Small intestine (tissue), 7 donors: ENCODE data around the gene TSGA10IP. TPM values are rescaled to one million over a fixed set of nuclear protein-coding genes. Genes with fewer than 3 reads are reported as not detected.

ENCODE experiments used
- DNase-seq, 2 donors: peaks; one replicate each; pipeline versions ENCODE4 v3.0.0 to v3.0.0-alpha.2; 2013
- FAIRE-seq: peaks from 2 replicates; lab custom pipeline; 2012; peaks lifted over from hg19 to GRCh38; lab: Jason Lieb, UNC
- H3K27ac ChIP-seq, 3 donors: one replicate each; pipeline ENCODE4 v1.5.1; 2013; ENCODE audit warnings: low read length in 2 of 3, mild to moderate bottlenecking in 2 of 3, control low read depth in 1 of 3, inconsistent platforms in 1 of 3, low read depth in 1 of 3, moderate library complexity in 1 of 3
- H3K27me3 ChIP-seq, 3 donors: one replicate each; pipeline ENCODE4 v1.6.1; 2013; ENCODE audit warnings: low read length in 3 of 3, inconsistent platforms in 1 of 3; ENCODE audit not compliant: control insufficient read depth in 3 of 3, insufficient read depth in 3 of 3
- H3K36me3 ChIP-seq, 3 donors: one replicate each; pipeline ENCODE4 v1.6.1; 2013; ENCODE audit warnings: low read length in 3 of 3, inconsistent platforms in 1 of 3, low read depth in 1 of 3, mild to moderate bottlenecking in 1 of 3, moderate library complexity in 1 of 3; ENCODE audit not compliant: control insufficient read depth in 3 of 3, insufficient read depth in 2 of 3
- H3K4me1 ChIP-seq, 3 donors: one replicate each; pipeline ENCODE4 v1.6.1; 2013; ENCODE audit warnings: low read length in 2 of 3, inconsistent platforms in 1 of 3, low read depth in 1 of 3, mild to moderate bottlenecking in 1 of 3, moderate library complexity in 1 of 3; ENCODE audit not compliant: control insufficient read depth in 3 of 3, insufficient read depth in 2 of 3
- H3K4me3 ChIP-seq, 3 donors: one replicate each; pipeline ENCODE4 v1.5.1; 2013; ENCODE audit warnings: low read length in 3 of 3, control low read depth in 1 of 3, inconsistent platforms in 1 of 3, low read depth in 1 of 3, mild to moderate bottlenecking in 1 of 3, moderate library complexity in 1 of 3
- H3K9me3 ChIP-seq, 2 donors: one replicate each; pipeline ENCODE4 v1.6.1; 2013; ENCODE audit warnings: low read depth in 1 of 2, low read length in 1 of 2; ENCODE audit not compliant: control insufficient read depth in 2 of 2, insufficient read depth in 1 of 2
- WGBS, 3 donors: extraction: QIAGEN DNeasy Blood & Tissue Kit; methylation state at CpG; one replicate each; pipeline ENCODE4 v1.1.7; 2013; 5-methylcytosine and 5-hydroxymethylcytosine counted together
- polyA plus RNA-seq, 4 donors: library from polyadenylated mRNA; stranded (reverse) in 3 of 4; unstranded in 1 of 4; fragments of 200-250 nt in 3 of 4; fragments of 120-200 nt in 1 of 4; gene quantifications; one replicate each; pipeline versions ENCODE4 v1.2.1 to v1.2.3, GENCODE V29; 2013
- donor health status: healthy with polysubstance abuse.
- donor health status: control.
- donor health status: control.
- donor health status: Bipolar disorder and iron deficiency.
- donor health status: healthy.

TSGA10IP gene
- polyA plus RNA-seq, 4 donors: 0.07 TPM; not detected in 3

- no peak overlapping the region for H3K27ac ChIP-seq
- peaks cover 0 to 17% (median 0%) of the 10 kb centered on the region in 3 donors for H3K27me3 ChIP-seq
These were observed 12.7 kb upstream of the TSGA10IP start for GRCh38 chr11:65932558-65932919.

GRCh38 chr11:65934014-65934413 is 11.3 kb upstream of the TSGA10IP start:
- Histone ChIP-seq H3K4me1 (no peaks in the 10 kb centered on the region), H3K9me3 (peaks cover 0 to 4% of the 10 kb centered on the region in 2 donors), H3K27ac (no peak overlapping the region), H3K27me3 (peaks cover 0 to 17% (median 0%) of the 10 kb centered on the region in 3 donors), H3K36me3 (no peaks in the 10 kb centered on the region), H3K4me3 (no peak overlapping the region)
- no peak for DNase-seq
- no peak for FAIRE-seq
- WGBS, 3 donors: 60 to 81% (median 78%) methylated on average over 3 to 4 of the region's 4 CpGs

More at GRCh38 chr11:65932558-65932919, 12.7 kb upstream of the TSGA10IP start:
- H3K9me3 ChIP-seq: peaks cover 0 to 4% of the 10 kb centered on the region in 2 donors
- no peaks in the 10 kb centered on the region for H3K4me1 ChIP-seq
- FAIRE-seq: no peak
- WGBS, 3 donors: 25 to 43% (median 40%) methylated on average over 9 of the region's 9 CpGs
- no peak overlapping the region for H3K4me3 ChIP-seq
- DNase-seq: no peak
- no peaks in the 10 kb centered on the region for H3K36me3 ChIP-seq

- Histone ChIP-seq H3K36me3 (no peaks in the 10 kb centered on the region), H3K27ac (no peak overlapping the region), H3K9me3 (peaks cover 0 to under 1% of the 10 kb centered on the region in 2 donors), H3K4me1 (no peaks in the 10 kb centered on the region), H3K27me3 (peaks cover 0 to 14% (median 0%) of the 10 kb centered on the region in 3 donors), H3K4me3 (no peak overlapping the region)
- DNase-seq (no peak), FAIRE-seq (no peak)
- WGBS, 3 donors: 47 to 65% (median 53%) methylated on average over 4 of the region's 4 CpGs
These were observed 7.5 kb upstream of the TSGA10IP start for GRCh38 chr11:65937766-65938165.

GRCh38 chr11:65941720-65942310 is 3.5 kb upstream of the TSGA10IP start:
- H3K27me3 ChIP-seq: peaks cover 0 to 7% (median 0%) of the 10 kb centered on the region in 3 donors
- no peak for FAIRE-seq
- H3K4me1 ChIP-seq: no peaks in the 10 kb centered on the region
- no peaks in the 10 kb centered on the region for H3K36me3 ChIP-seq
- H3K27ac ChIP-seq: no peak overlapping the region
- H3K9me3 ChIP-seq: no peaks in the 10 kb centered on the region
- no peak for DNase-seq
- WGBS, 3 donors: 60 to 74% (median 68%) methylated on average over 9 of the region's 9 CpGs
- H3K4me3 ChIP-seq: no peak overlapping the region

- Histone ChIP-seq H3K4me3 (no peak overlapping the region), H3K27ac (no peak overlapping the region), H3K36me3 (no peaks in the 10 kb centered on the region), H3K27me3 (peaks cover 0 to 14% (median 0%) of the 10 kb centered on the region in 3 donors), H3K9me3 (no peaks in the 10 kb centered on the region), H3K4me1 (no peaks in the 10 kb centered on the region)
- no peak for FAIRE-seq
- WGBS, 3 donors: 66 to 89% (median 86%) methylated on average over 7 of the region's 7 CpGs
- no peak for DNase-seq
These were observed 2.7 kb upstream of the TSGA10IP start for GRCh38 chr11:65942531-65942930.

GRCh38 chr11:65944191-65944590 is 1.1 kb upstream of the TSGA10IP start:
- H3K27me3 ChIP-seq: peaks cover 0 to 18% (median 0%) of the 10 kb centered on the region in 3 donors

GRCh38 chr11:65944767-65945166 is 513 bp upstream of the TSGA10IP start:
- peaks cover 0 to 18% (median 0%) of the 10 kb centered on the region in 3 donors for H3K27me3 ChIP-seq
- WGBS, 3 donors: 78 to 86% (median 83%) methylated on average over 8 of the region's 8 CpGs
- no peak overlapping the region for H3K4me3 ChIP-seq
- H3K9me3 ChIP-seq: no peaks in the 10 kb centered on the region
- H3K4me1 ChIP-seq: no peaks in the 10 kb centered on the region
- DNase-seq: no peak
- H3K27ac ChIP-seq: no peak overlapping the region
- no peak for FAIRE-seq
- no peaks in the 10 kb centered on the region for H3K36me3 ChIP-seq

More at GRCh38 chr11:65944191-65944590, 1.1 kb upstream of the TSGA10IP start:
- Histone ChIP-seq H3K9me3 (no peaks in the 10 kb centered on the region), H3K27ac (no peak overlapping the region), H3K4me3 (no peak overlapping the region), H3K36me3 (no peaks in the 10 kb centered on the region), H3K4me1 (no peaks in the 10 kb centered on the region)
- DNase-seq (no peak), FAIRE-seq (no peak)
- 87 to 95% (median 91%) methylated on average over 8 of the region's 8 CpGs for WGBS, 3 donors

GRCh38 chr11:65945941-65946558 is 770 bp downstream of the TSGA10IP start:
- 84 to 86% (median 85%) methylated on average over 11 of the region's 11 CpGs for WGBS, 3 donors
- Histone ChIP-seq H3K4me3 (no peak overlapping the region), H3K9me3 (no peaks in the 10 kb centered on the region), H3K27me3 (peaks cover 0 to 18% (median 0%) of the 10 kb centered on the region in 3 donors), H3K36me3 (no peaks in the 10 kb centered on the region), H3K4me1 (no peaks in the 10 kb centered on the region), H3K27ac (no peak overlapping the region)
- FAIRE-seq (no peak), DNase-seq (no peak)
